ENCODE data around the gene PRDM12. TPM values are rescaled to one million over a fixed set of nuclear protein-coding genes. Genes with fewer than 3 reads are reported as not detected.
A peak's percentile ranks its signal among the peaks of the same experiment; 100 is the strongest.

Gene PRDM12
- total and polyA plus RNA-seq, 10 donors, result 0.06 to 0.07 TPM; not detected in 8

- intact Hi-C loops (cut with DNase I; ENCODE audit: low total_unique reads), result no loop called here
- Histone ChIP-seq H3K27ac (peak overlapping the region in 6 of 8 donors; percentile 2 to 100 (median 99)), H3K4me1 (peaks cover 22 to 67% (median 51%) of the 10 kb centered on the region in 6 donors), H3K9me3 (no peaks in the 10 kb centered on the region), H3K36me3 (no peaks in the 10 kb centered on the region), H3K4me3 (peak overlapping the region; percentile 18 to 95 (median 84)), H3K27me3 (replicated peaks in 1 of 7) (no peaks in the 10 kb centered on the region)
- WGBS, 5 donors, result 59 to 70% (median 60%) methylated on average over 3 of the region's 3 CpGs
- no peak for DNase-seq
- TF ChIP-seq CTCF (IDR thresholded peaks at IDR 0.05 in 8 of 11, conservative IDR thresholded peaks at IDR 0.05 in 3 of 11), result no peak
These were observed 50.9 kb downstream of the PRDM12 start for GRCh38 chr9:130715270-130715669.

- H3K27me3 ChIP-seq (replicated peaks in 1 of 7), result no peaks in the 10 kb centered on the region
- H3K36me3 ChIP-seq, result peaks cover 0 to 10% (median 0%) of the 10 kb centered on the region in 6 donors
- DNase-seq, result no peak
- TF ChIP-seq CTCF (IDR thresholded peaks at IDR 0.05 in 8 of 11, conservative IDR thresholded peaks at IDR 0.05 in 3 of 11) (no peak), POLR2A (IDR thresholded peaks at IDR 0.05) (no peak), POLR2AphosphoS5 (IDR thresholded peaks at IDR 0.05) (no peak)
- H3K4me1 ChIP-seq, result peaks cover 22 to 55% (median 40%) of the 10 kb centered on the region in 6 donors
- no peak overlapping the region for H3K27ac ChIP-seq
- no peaks in the 10 kb centered on the region for H3K9me3 ChIP-seq
- WGBS, 5 donors, result 83 to 96% (median 93%) methylated on average over 3 of the region's 3 CpGs
- H3K4me3 ChIP-seq, result no peak overlapping the region
- intact Hi-C loops (cut with DNase I; ENCODE audit: low total_unique reads), result no loop called here
These were observed 54.2 kb downstream of the PRDM12 start for GRCh38 chr9:130718562-130718961.

GRCh38 chr9:130720762-130721161 is 56.4 kb downstream of the PRDM12 start:
- TF ChIP-seq POLR2AphosphoS5 (IDR thresholded peaks at IDR 0.05) (no peak), POLR2A (IDR thresholded peaks at IDR 0.05) (no peak), CTCF (IDR thresholded peaks at IDR 0.05 in 8 of 11, conservative IDR thresholded peaks at IDR 0.05 in 3 of 11) (no peak)
- 93 to 98% (median 95%) methylated on average over 10 of the region's 10 CpGs for WGBS, 5 donors

GRCh38 chr9:130728721-130729120 is 64.3 kb downstream of the PRDM12 start:
- 60 to 91% (median 82%) methylated on average over 3 of the region's 3 CpGs for WGBS, 5 donors
- intact Hi-C loops (cut with DNase I; ENCODE audit: low total_unique reads), result no loop called here
- Histone ChIP-seq H3K27me3 (replicated peaks in 1 of 7) (no peaks in the 10 kb centered on the region), H3K9me3 (peaks cover 0 to 9% (median 0%) of the 10 kb centered on the region in 8 donors), H3K4me3 (no peak overlapping the region), H3K36me3 (peaks cover 0 to 13% (median 0%) of the 10 kb centered on the region in 6 donors), H3K27ac (no peak overlapping the region), H3K4me1 (peaks cover 0 to 22% (median 5%) of the 10 kb centered on the region in 6 donors)
- no peak for DNase-seq
- TF ChIP-seq POLR2AphosphoS5 (IDR thresholded peaks at IDR 0.05) (no peak), CTCF (IDR thresholded peaks at IDR 0.05 in 8 of 11, conservative IDR thresholded peaks at IDR 0.05 in 3 of 11) (no peak), POLR2A (IDR thresholded peaks at IDR 0.05) (no peak)

More at GRCh38 chr9:130720762-130721161, 56.4 kb downstream of the PRDM12 start:
- intact Hi-C loops (cut with DNase I; ENCODE audit: low total_unique reads), result no loop called here
- Histone ChIP-seq H3K36me3 (peaks cover 0 to 10% (median 0%) of the 10 kb centered on the region in 6 donors), H3K27me3 (replicated peaks in 1 of 7) (no peaks in the 10 kb centered on the region), H3K4me1 (peaks cover 4 to 33% (median 19%) of the 10 kb centered on the region in 6 donors), H3K27ac (no peak overlapping the region), H3K9me3 (no peaks in the 10 kb centered on the region), H3K4me3 (no peak overlapping the region)
- no peak for DNase-seq

All from spleen (tissue), 11 donors.